DMS53 treated with DMSO at 0.1 percent for 48 hours (cell line): ENCODE results near the gene PAPOLB.
A peak's percentile ranks its signal among the peaks of the same experiment; 100 is the strongest.
"Not testable (repeated sequence)": the region's sequence is repeated elsewhere in the genome, so short reads cannot be mapped to it uniquely, and the experiment has no call there.

ENCODE experiments used
- DNase-seq: peaks from one replicate; lab custom pipeline; 2025; ENCODE audit not compliant: unreplicated experiment; lab: John Stamatoyannopoulos, UW

The PAPOLB gene

GRCh38 chr7:4861673-4862072, at the start of gene PAPOLB:
PAPOLB (minus strand) TSS chr7:4862030; CDS start chr7:4861810, 220 bp downstream.
- no peak for DNase-seq

DNA sequence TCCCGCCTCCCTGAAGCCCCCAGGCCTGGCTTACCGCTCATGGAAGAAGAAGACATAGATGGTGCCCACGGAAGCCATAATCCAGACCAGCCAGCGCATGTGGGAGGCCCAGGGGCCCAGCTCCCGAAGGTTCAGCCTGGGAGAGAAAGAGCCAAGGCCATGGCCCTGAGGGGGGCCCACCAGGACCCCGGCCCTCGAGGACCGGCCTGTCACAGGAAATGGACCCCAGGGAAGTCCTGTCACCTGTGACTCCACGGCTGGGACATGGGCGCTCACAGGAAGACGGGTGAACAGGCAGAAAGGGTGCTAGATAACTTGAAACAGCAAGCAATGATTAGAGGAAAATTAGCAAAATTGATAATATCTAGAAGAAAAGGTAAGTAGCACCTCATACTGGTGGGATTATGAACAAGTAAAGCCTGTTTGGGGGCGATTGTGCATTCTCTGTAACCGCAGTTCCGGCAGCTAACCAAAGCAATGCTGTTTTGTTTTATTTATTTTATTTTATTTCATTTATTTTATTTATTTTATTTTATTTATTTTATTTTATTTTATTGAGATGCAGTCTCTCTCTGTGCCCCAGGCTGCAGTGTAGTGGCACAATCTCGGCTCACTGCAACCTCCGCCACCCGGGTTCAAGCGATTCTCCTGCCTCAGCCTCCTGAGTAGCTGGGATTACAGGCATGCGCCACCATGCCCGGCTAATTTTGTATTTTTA, 49.4 kb upstream of the PAPOLB start:
- DNase-seq = no peak

DNA sequence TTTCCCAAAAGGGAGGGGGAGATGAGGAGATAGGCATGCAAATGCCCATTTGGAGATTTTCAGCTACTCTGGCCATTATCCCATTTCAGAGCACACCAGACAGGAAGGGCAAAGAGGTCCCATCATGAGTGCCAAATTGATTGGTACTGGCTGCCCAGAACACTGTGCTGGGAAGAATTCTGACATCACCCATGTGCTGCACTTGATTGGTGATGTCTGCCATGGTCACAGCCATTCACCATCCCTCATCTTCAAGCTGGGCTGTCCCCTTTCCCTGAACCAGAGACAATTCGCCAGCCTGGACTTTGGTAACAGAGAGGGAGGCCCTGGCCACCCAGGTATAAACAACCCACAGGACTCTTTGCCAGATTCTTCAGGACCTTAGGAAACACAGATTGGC, 44.9 kb upstream of the PAPOLB start:
- no peak for DNase-seq

DNA sequence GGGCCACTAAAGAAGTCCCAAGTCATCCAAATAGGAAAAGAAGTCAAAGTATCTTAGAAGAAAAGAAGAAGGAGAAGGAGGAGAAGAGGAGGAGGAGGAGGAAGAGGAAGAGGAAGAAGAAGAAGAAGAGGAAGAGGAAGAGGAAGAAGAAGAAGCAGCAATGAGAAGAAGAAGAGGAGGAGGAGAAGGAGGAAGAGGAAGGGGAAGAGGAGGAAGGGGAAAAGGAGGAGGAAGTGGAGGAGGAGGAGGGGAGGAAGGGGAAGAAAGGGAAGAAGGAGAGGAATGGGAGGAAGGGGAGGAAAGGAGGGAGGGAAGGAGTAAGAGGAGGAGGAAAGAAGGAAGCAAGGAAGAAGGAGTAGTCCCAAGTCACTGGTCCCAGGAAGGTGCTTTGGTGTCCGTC, 43.3 kb upstream of the PAPOLB start:
- DNase-seq = no peak

- no peak for DNase-seq
Measured at GRCh38 chr7:4904346-4904745, 42.5 kb upstream of the PAPOLB start.

DNA sequence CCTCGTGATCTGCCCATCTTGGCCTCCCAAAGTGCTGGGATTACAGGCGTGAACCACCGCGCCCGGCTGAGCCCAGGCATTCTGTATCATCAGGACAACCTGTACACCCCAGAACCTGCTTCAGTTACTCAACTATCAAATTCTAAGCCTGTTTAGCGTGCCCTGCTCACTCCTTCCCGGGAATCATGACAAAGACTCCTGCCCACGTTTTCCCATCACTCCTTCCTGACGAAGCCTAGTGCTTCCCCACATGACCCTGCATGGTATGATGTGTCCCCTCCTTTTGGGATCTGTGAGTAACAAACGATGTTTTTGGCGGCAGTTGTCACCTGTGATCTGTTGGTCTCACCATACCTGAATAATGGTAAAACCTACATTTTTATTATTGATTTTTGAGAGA, 33.9 kb upstream of the PAPOLB start:
- no peak for DNase-seq

GRCh38 chr7:4894482-4894881, 32.7 kb upstream of the PAPOLB start:
- no peak for DNase-seq

- no peak for DNase-seq
Measured at GRCh38 chr7:4893929-4894475, 32.2 kb upstream of the PAPOLB start.

DNA sequence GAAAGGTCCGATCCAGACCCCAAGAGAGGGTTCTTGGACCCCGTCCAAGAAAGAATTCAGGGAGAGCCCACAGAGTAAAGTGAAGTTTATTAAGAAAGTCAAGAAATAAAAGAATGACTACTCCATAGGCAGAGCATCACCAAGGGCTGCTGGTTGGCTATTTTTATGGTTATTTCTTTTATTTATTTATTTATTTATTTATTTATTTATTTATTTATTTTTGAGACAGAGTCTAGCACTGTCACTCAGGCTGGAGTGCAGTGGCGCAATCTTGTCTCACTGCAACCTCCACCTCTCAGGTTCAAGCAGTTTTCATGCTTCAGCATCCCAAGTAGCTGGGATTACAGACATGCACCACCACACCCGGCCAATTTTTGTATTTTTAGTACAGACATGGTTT, 31.4 kb upstream of the PAPOLB start:
- not testable (repeated sequence) for DNase-seq

- DNase-seq = not testable (repeated sequence)
Measured at GRCh38 chr7:4891522-4891921, 29.7 kb upstream of the PAPOLB start.

DNA sequence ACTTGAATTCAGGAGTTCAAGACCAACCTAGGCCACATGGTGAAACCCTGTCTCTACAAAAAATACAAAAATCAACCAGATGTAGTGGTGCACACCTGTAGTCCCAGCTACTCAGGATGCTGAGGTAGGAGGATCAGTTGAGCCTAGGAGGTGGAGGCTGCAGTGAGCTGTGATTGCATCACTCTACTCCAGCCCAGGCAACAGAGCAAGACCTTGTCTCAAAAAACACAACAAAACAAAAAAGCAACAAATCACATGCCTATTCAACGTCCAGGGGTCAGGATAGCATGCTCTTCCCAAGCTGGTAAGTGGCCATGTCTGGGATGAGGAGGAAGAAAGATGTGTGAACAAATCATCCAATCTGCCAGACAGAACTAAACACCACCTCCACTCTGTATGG, 27.9 kb upstream of the PAPOLB start:
- no peak for DNase-seq

- DNase-seq = peak; percentile 46
Measured at GRCh38 chr7:4888161-4888560, 26.3 kb upstream of the PAPOLB start.

GRCh38 chr7:4886671-4887070, 24.8 kb upstream of the PAPOLB start:
- no peak for DNase-seq

DNA sequence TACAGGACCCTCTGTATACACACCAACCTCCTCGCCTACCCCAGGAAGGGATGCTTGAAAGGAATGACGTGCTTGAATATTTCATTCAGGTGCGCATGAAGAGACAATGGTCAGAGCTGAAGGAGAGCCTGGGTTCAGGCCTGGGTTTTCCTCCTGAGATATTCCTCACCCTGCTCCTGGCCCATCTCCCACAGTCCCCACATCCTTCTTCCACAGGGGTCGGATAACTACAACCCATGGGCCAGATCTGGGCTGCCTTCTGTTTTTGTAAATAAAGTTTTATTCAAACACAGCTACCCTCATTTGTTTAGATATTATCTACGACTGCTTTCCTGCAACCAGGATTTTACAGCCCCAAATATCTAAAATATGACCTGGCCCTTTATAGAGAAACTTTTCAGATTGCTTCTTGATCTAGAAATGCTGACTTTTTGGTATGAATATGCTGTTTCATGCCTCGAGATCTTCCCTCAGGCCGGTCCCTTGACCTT, 23.5 kb upstream of the PAPOLB start:
- no peak for DNase-seq

GRCh38 chr7:4884164-4884563, 22.3 kb upstream of the PAPOLB start:
- DNase-seq = no peak

GRCh38 chr7:4883372-4884144, 21.7 kb upstream of the PAPOLB start, which contains the start of gene RADIL:
RADIL (minus strand) TSS chr7:4883716; CDS start chr7:4878139, 5,577 bp downstream.
- DNase-seq = peak; percentile 61

DNA sequence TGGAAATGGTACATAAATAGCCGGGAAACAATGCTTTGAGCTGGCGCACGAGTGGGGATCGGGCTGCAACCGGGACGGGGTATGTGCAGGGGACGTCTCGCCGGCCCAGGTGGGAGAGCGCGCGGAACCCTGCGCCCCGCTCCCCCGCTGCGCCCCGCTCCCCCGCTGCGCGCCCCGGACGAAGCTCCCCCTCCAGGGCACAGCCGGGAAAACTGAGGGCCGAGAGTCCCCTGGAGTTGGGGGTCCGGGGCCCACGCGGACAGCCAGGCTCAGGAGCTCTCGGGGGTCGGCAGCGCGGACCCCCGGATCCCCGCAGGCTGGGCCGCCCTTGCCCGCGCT, 21.2 kb upstream of the PAPOLB start:
- no peak for DNase-seq

DNA sequence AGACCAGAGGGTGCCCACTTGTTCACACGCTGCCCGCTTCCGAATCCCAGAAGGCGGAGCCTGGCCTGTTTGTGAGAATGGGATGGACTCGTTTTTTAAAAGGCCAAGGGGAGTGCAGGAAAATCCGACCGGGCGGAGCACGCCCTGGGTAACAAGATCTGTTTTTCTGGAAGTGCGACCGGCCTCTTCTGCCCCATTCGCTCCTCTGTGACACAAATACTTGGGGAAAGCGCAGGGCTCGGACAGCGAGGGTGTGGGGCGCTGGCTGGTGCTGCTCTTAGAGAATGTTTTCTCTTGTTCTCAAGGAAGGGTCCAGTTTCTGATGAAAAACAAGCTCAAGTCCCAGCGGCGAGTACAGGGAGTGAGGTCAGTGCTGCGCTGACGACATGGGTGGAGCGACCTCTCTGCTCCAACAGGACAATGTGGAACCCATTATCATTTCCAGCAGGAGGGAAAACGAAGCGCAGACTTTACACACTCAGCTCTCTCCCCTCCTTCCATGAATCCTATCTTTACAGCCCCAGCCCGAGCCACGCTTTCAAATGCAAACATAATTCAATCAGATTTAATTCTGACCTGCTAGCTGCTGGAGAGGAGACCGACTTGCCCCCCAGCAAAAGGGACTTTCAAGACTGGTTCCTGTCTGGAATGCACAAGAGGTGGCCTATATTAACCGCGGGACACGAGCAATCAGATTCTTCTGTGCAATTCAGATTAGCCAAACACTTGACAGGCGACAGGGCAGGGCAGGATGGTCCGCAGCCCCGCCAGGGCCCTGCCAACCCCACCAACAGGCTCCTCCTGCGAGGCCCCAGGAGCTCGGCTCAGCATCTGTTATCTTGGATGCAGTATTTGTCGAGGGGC, 20.6 kb upstream of the PAPOLB start:
- DNase-seq = no peak

GRCh38 chr7:4880218-4880617, 18.4 kb upstream of the PAPOLB start:
- no peak for DNase-seq

DNA sequence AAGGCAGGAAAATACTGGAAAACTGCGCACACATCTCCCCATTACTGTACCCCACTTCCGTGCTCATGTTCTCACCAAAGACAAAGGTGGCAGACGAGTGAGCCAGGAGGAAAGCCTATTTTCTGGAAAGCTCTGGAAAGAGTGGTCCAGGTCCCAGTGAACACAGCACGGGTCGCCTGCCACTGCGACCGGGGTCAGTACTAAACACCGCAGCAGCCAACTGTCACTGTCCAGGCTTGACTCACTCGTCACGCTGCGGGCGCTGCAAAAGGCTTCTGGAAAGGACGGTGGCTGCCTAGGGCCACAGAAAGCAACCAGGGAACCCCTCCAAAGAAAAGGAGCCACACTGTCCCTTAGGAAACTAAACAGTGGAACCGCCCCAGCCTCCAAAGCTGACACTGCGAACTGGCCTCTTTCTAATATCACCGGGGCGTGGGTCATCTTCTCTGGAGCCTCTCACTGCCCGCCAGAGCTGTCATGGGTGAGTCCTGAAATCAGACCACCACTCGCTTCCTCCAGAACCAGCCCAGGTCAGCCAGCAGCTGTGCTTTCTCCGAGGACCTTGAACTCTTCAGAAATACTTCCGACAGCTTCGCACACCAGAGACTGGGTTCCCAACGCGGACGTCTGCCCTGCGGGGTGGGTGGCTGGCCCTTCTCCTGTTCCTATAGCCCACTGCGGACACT, 17.7 kb upstream of the PAPOLB start:
- no peak for DNase-seq
